CD4-positive, alpha-beta T cell treated with Interleukin-12 subunit alpha and Interleukin-12 subunit beta, for 1 hour (primary cell): ENCODE data around the gene XPNPEP2.

ENCODE experiments used
- DNase-seq: peaks from one replicate; pipeline ENCODE4 v3.0.0-alpha.2; 2020

XPNPEP2 gene

GRCh38 chrX:129754056-129755024, 15.6 kb downstream of the XPNPEP2 start:
- no peak for DNase-seq

GRCh38 chrX:129755779-129756650, 17.2 kb downstream of the XPNPEP2 start:
- DNase-seq, result peak; percentile 37

- peak; percentile 61 for DNase-seq
These were observed 20.8 kb downstream of the XPNPEP2 start for GRCh38 chrX:129759576-129760061.

- DNase-seq, result no peak
These were observed 21.4 kb downstream of the XPNPEP2 start for GRCh38 chrX:129760155-129760554.

- DNase-seq, result no peak
These were observed 22.2 kb downstream of the XPNPEP2 start for GRCh38 chrX:129760981-129761380.

GRCh38 chrX:129761596-129761995, 22.8 kb downstream of the XPNPEP2 start:
- DNase-seq, result no peak

- DNase-seq, result no peak
These were observed 23.7 kb downstream of the XPNPEP2 start for GRCh38 chrX:129762448-129762847.

GRCh38 chrX:129763666-129764065, 24.9 kb downstream of the XPNPEP2 start:
- DNase-seq, result no peak

GRCh38 chrX:129768186-129768585, 29.4 kb downstream of the XPNPEP2 start:
- DNase-seq, result no peak

- no peak for DNase-seq
These were observed 30.0 kb downstream of the XPNPEP2 start for GRCh38 chrX:129768586-129769466.

GRCh38 chrX:129769467-129770154, 30.8 kb downstream of the XPNPEP2 start:
- DNase-seq, result peak; percentile 81

GRCh38 chrX:129771266-129771995, 32.7 kb downstream of the XPNPEP2 start:
- peak; percentile 52 for DNase-seq

- peak; percentile 61 for DNase-seq
These were observed 34.1 kb downstream of the XPNPEP2 start for GRCh38 chrX:129772796-129773431.

GRCh38 chrX:129773649-129774458, 35.1 kb downstream of the XPNPEP2 start:
- no peak for DNase-seq

GRCh38 chrX:129777218-129778030, 38.6 kb downstream of the XPNPEP2 start:
- peak; percentile 76 for DNase-seq

- DNase-seq, result no peak
These were observed 40.4 kb downstream of the XPNPEP2 start for GRCh38 chrX:129779086-129779672.

GRCh38 chrX:129779747-129780146, 41.0 kb downstream of the XPNPEP2 start, which contains the start of gene SASH3:
Gene SASH3 (plus strand): TSS chrX:129779949. CDS start chrX:129780098, 149 bp downstream.
- peak; percentile 77 for DNase-seq
